GM21360 (cell line): Measurements from ENCODE around the gene CCDC90B.
"Not testable (repeated sequence)": the region's sequence is repeated elsewhere in the genome, so short reads cannot be mapped to it uniquely, and the experiment has no call there.

ENCODE experiments used
- ATAC-seq: cut with Tn5 transposase; IDR thresholded peaks from one replicate; pipeline ENCODE4 v1.9.1; 2021; ENCODE audit warnings: mild to moderate bottlenecking, moderate library complexity; ENCODE audit not compliant: unreplicated experiment

Gene CCDC90B

GRCh38 chr11:83292709-83293456 lies 6.7 kb upstream of the CCDC90B start:
- ATAC-seq, result peak; percentile 71

GRCh38 chr11:83287631-83288030 lies 1.5 kb upstream of the CCDC90B start:
- ATAC-seq, result no peak

- peak; percentile 38 for ATAC-seq
Measured at GRCh38 chr11:83285151-83285770, 906 bp downstream of the CCDC90B start.

GRCh38 chr11:83284501-83285150 lies 1.5 kb downstream of the CCDC90B start:
- no peak for ATAC-seq

- no peak for ATAC-seq
Measured at GRCh38 chr11:83282084-83282716, 4.0 kb downstream of the CCDC90B start.

GRCh38 chr11:83280256-83280655 lies 5.9 kb downstream of the CCDC90B start:
- ATAC-seq, result no peak

- no peak for ATAC-seq
Measured at GRCh38 chr11:83278351-83278750, 7.8 kb downstream of the CCDC90B start.

GRCh38 chr11:83275888-83276641 lies 10.1 kb downstream of the CCDC90B start:
- ATAC-seq, result no peak

- ATAC-seq, result no peak
Measured at GRCh38 chr11:83272627-83273026, 13.5 kb downstream of the CCDC90B start.

- not testable (repeated sequence) for ATAC-seq
Measured at GRCh38 chr11:83271734-83272133, 14.4 kb downstream of the CCDC90B start.

- not testable (repeated sequence) for ATAC-seq
Measured at GRCh38 chr11:83269080-83269479, 17.1 kb downstream of the CCDC90B start.

- ATAC-seq, result no peak
Measured at GRCh38 chr11:83265331-83265730, 20.8 kb downstream of the CCDC90B start.

- no peak for ATAC-seq
Measured at GRCh38 chr11:83259559-83259958, 26.6 kb downstream of the CCDC90B start.

GRCh38 chr11:83257761-83258168 lies 28.4 kb downstream of the CCDC90B start:
- ATAC-seq, result no peak

GRCh38 chr11:83256602-83257340 lies 29.4 kb downstream of the CCDC90B start:
- ATAC-seq, result no peak

- ATAC-seq, result no peak
Measured at GRCh38 chr11:83255366-83255765, 30.8 kb downstream of the CCDC90B start.

- ATAC-seq, result no peak
Measured at GRCh38 chr11:83252941-83253340, 33.2 kb downstream of the CCDC90B start.

GRCh38 chr11:83252266-83252665 lies 33.9 kb downstream of the CCDC90B start:
- no peak for ATAC-seq

GRCh38 chr11:83249972-83250593 lies 36.1 kb downstream of the CCDC90B start:
- peak; percentile 88 for ATAC-seq

GRCh38 chr11:83249445-83249844 lies 36.7 kb downstream of the CCDC90B start:
- no peak for ATAC-seq
